ENCODE data around the gene UBE2A.
A peak's percentile ranks its signal among the peaks of the same experiment; 100 is the strongest.

Gene UBE2A

GRCh38 chrX:119574394-119575266 lies at the start of gene UBE2A:
Gene UBE2A, plus strand, starts transcription at chrX:119574563. Its CDS starts 149 bp downstream, at chrX:119574712.
- DNase-seq = peak; percentile 93

GRCh38 chrX:119529345-119530276 lies 44.8 kb upstream of the UBE2A start:
- DNase-seq = peak; percentile 56

- DNase-seq = no peak
These were observed 36.9 kb upstream of the UBE2A start for GRCh38 chrX:119537487-119537886.

GRCh38 chrX:119539872-119540271 lies 34.5 kb upstream of the UBE2A start:
- DNase-seq = peak; percentile 26

GRCh38 chrX:119541188-119541587 lies 33.2 kb upstream of the UBE2A start:
- peak; percentile 9 for DNase-seq

GRCh38 chrX:119549327-119550016 lies 24.9 kb upstream of the UBE2A start:
- no peak for DNase-seq

- no peak for DNase-seq
These were observed 21.9 kb upstream of the UBE2A start for GRCh38 chrX:119552508-119552907.

- DNase-seq = peak; percentile 89
These were observed 9.2 kb upstream of the UBE2A start, which contains the start of gene STEEP1 for GRCh38 chrX:119565107-119565663. Gene STEEP1, minus strand, starts transcription at chrX:119565409. Its CDS starts 54 bp downstream, at chrX:119565355.

- DNase-seq = no peak
These were observed 4.0 kb upstream of the UBE2A start for GRCh38 chrX:119570351-119570835.

- no peak for DNase-seq
These were observed 1.1 kb upstream of the UBE2A start for GRCh38 chrX:119573222-119573621.

GRCh38 chrX:119573840-119574393 lies 446 bp upstream of the UBE2A start:
- peak; percentile 29 for DNase-seq

GRCh38 chrX:119579414-119579813 lies 5.1 kb downstream of the UBE2A start:
- no peak for DNase-seq

- no peak for DNase-seq
These were observed 9.2 kb downstream of the UBE2A start for GRCh38 chrX:119583431-119584059.

- DNase-seq = no peak
These were observed 15.4 kb downstream of the UBE2A start for GRCh38 chrX:119589810-119590209.

- no peak for DNase-seq
These were observed 28.4 kb downstream of the UBE2A start for GRCh38 chrX:119602701-119603255.

GRCh38 chrX:119604766-119605463 lies 30.6 kb downstream of the UBE2A start:
- DNase-seq = no peak

GRCh38 chrX:119605464-119606279 lies 31.3 kb downstream of the UBE2A start:
- DNase-seq = peak; percentile 26

GRCh38 chrX:119606280-119607017 lies 32.1 kb downstream of the UBE2A start, which contains the start of gene NKRF:
Gene NKRF, minus strand, starts transcription at chrX:119606424.
- DNase-seq = peak; percentile 95

- no peak for DNase-seq
These were observed 32.6 kb downstream of the UBE2A start for GRCh38 chrX:119607018-119607389.

All from suppressor macrophage treated with lipopolysaccharide for 4 hours (primary cell).